ENCODE data around the gene OR4D1. TPM values are rescaled to one million over a fixed set of nuclear protein-coding genes. Genes with fewer than 3 reads are reported as not detected.

OR4D1 gene
- total and polyA plus RNA-seq, 2 of the 8 experiments (the other 6 are each of a cell fraction or from before 2014, with no cell fraction given) = 0.32 to 0.39 TPM

DNA sequence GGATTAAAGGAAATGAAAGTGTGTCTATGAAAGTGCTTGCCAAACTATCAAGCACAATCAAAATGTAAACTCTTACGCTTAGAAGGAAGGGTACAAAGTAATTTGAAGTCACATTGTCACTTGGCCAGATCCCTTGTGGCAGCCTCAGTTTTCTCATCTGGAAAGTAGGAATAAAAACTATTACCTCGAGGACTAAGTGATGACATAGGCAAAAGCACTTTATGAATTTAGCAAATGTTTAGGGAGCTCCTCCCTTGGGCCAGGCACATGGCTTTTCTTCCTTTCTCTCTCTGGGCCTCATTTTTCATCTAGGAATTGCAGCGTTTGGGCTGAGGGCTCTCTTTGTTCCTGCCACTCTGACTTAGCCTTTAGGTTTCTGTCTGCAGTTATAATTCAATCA is 36.5 kb upstream of the OR4D1 start:
- H3K79me1 ChIP-seq (ENCODE audit: low read depth, low read length) = no peaks in the 10 kb centered on the region
- no peak overlapping the region for H2AK5ac ChIP-seq (ENCODE audit: low read depth, low read length)
- no peak overlapping the region for H3K4ac ChIP-seq (replicated peaks; ENCODE audit: insufficient read length, low read depth, low read length)
- H3K14ac ChIP-seq (ENCODE audit: insufficient read length) = no peak overlapping the region
- H2BK15ac ChIP-seq (ENCODE audit: low read length) = no peak overlapping the region
- no peak overlapping the region for H4K91ac ChIP-seq (replicated peaks; ENCODE audit: insufficient read length, low read length)
- H3K23ac ChIP-seq (ENCODE audit: insufficient read length) = no peak overlapping the region
- no peak overlapping the region for H3K56ac ChIP-seq (replicated peaks; ENCODE audit: insufficient read length, low read depth, low read length)
- FAIRE-seq (no peak), DNase-seq (ENCODE audit: low read depth in 1 of 2, low spot score in 2 of 2) (no peak)
- H3K4me3 ChIP-seq (ENCODE audit: extremely low read depth in 1 of 4, insufficient read depth in 2 of 4, low read depth in 3 of 4, low read length in 4 of 4) = no peak overlapping the region
- H3K18ac ChIP-seq (ENCODE audit: extremely low read depth, low read length) = no peak overlapping the region
- no peak overlapping the region for H2BK5ac ChIP-seq (ENCODE audit: low read depth, low read length)
- H4K20me1 ChIP-seq (replicated peaks in 1 of 2; ENCODE audit: control insufficient read depth in 1 of 2, insufficient read depth in 2 of 2, low read length in 2 of 2) = no peaks in the 10 kb centered on the region
- no peaks in the 10 kb centered on the region for H3K79me2 ChIP-seq (ENCODE audit: control insufficient read depth in 1 of 2, insufficient read depth in 2 of 2, low read length in 2 of 2)
- ChIA-PET POLR2A (ENCODE audit: partially characterized antibody) (interaction anchor here (1.3 to 2.9 kb wide), 5 partner anchors 11 to 122 kb away, joined by 3 to 9 read pairs (median 5); partner anchors contain the start of gene SRSF1), CTCF (ENCODE audit: partially characterized antibody) (interaction anchor here (0.6 to 8.0 kb wide), 13 partner anchors 15 to 279 kb away, joined by 3 to 73 read pairs (median 4); no protein-coding TSS in a partner anchor)
- H2BK12ac ChIP-seq (ENCODE audit: low read depth, low read length) = no peak overlapping the region
- H3K4me2 ChIP-seq (ENCODE audit: insufficient read depth in 1 of 2, low read depth in 2 of 2, low read length in 2 of 2) = no peak overlapping the region
- no peak overlapping the region for H2AFZ ChIP-seq (ENCODE audit: low read length)
- TF ChIP-seq SAP30 (IDR thresholded peaks at IDR 0.05; ENCODE audit: insufficient read depth, insufficient replicate concordance, low read length) = no peak
- TF ChIP-seq RAD21 (IDR thresholded peaks at IDR 0.05 in 1 of 2, conservative IDR thresholded peaks at IDR 0.05 in 1 of 2; ENCODE audit: low read depth in 2 of 2, low read length in 2 of 2) = no peak
- no peak for TF ChIP-seq CBX8 (IDR thresholded peaks at IDR 0.05; ENCODE audit: borderline replicate concordance, low read depth, low read length)
- TF ChIP-seq BACH1 (IDR thresholded peaks at IDR 0.05; ENCODE audit: low read length) = no peak
- TF ChIP-seq HDAC6 (IDR thresholded peaks at IDR 0.05; ENCODE audit: low read depth, low read length) = no peak
- TF ChIP-seq, protein P1, sequence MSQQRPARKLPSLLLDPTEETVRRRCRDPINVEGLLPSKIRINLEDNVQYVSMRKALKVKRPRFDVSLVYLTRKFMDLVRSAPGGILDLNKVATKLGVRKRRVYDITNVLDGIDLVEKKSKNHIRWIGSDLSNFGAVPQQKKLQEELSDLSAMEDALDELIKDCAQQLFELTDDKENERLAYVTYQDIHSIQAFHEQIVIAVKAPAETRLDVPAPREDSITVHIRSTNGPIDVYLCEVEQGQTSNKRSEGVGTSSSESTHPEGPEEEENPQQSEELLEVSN (IDR thresholded peaks at IDR 0.05) = no peak
- TF ChIP-seq EP300 (IDR thresholded peaks at IDR 0.05; ENCODE audit: borderline replicate concordance in 1 of 2, low read depth in 2 of 2, low read length in 2 of 2) = no peak
- no peak overlapping the region for H2BK20ac ChIP-seq (ENCODE audit: low read length)
- H3K23me2 ChIP-seq (ENCODE audit: low read depth, low read length) = no peaks in the 10 kb centered on the region; the same call in 1 of the 2 replicates
- no peaks in the 10 kb centered on the region for H3K36me3 ChIP-seq (ENCODE audit: control insufficient read depth in 2 of 4, insufficient read depth in 4 of 4, low read length in 3 of 4)
- no peaks in the 10 kb centered on the region for H3K4me1 ChIP-seq (replicated peaks in 1 of 4; ENCODE audit: control insufficient read depth in 3 of 4, insufficient read depth in 4 of 4, low read length in 3 of 4)
- H2BK120ac ChIP-seq (replicated peaks; ENCODE audit: low read depth, low read length) = no peak overlapping the region
- H4K5ac ChIP-seq (ENCODE audit: insufficient read length, low read depth, low read length) = no peak overlapping the region
- H3K9me3 ChIP-seq (ENCODE audit: insufficient read depth in 2 of 2, low read depth in 1 of 2, low read length in 1 of 2) = no peaks in the 10 kb centered on the region
- no peaks in the 10 kb centered on the region for H3K27me3 ChIP-seq (replicated peaks in 1 of 4; ENCODE audit: control insufficient read depth in 3 of 4, extremely low read depth in 1 of 4, insufficient read depth in 3 of 4, low read length in 3 of 4)
- no peak overlapping the region for H4K8ac ChIP-seq (ENCODE audit: extremely low read depth, insufficient read depth, low read length)
- no peak overlapping the region for H3K27ac ChIP-seq (ENCODE audit: low read depth, low read length)
- no peak overlapping the region for H3K9ac ChIP-seq (replicated peaks in 1 of 4; ENCODE audit: extremely low read depth in 1 of 4, low read depth in 3 of 4, low read length in 3 of 4)
- WGBS, 2 experiments (ENCODE audit: extremely low coverage in 1 of 2, insufficient coverage in 1 of 2, insufficient read length in 1 of 2, insufficient replicate concordance in 2 of 2, low coverage in 1 of 2, low lambda C conversion rate in 2 of 2, missing lambda C conversion rate in 1 of 2) = 83% methylated on average over 3 of the region's 3 CpGs; no CpG with 5 or more reads in 1 of the 2 experiments

All from H1 (cell line).